ENCODE measurements around the gene ROR1. TPM values are rescaled to one million over a fixed set of nuclear protein-coding genes. Genes with fewer than 3 reads are reported as not detected.

The ROR1 gene
- total and polyA plus RNA-seq, 9 of the 15 experiments (the other 6 are each of a cell fraction or from before 2014, with no cell fraction given): 0.02 TPM; not detected in 8

DNA sequence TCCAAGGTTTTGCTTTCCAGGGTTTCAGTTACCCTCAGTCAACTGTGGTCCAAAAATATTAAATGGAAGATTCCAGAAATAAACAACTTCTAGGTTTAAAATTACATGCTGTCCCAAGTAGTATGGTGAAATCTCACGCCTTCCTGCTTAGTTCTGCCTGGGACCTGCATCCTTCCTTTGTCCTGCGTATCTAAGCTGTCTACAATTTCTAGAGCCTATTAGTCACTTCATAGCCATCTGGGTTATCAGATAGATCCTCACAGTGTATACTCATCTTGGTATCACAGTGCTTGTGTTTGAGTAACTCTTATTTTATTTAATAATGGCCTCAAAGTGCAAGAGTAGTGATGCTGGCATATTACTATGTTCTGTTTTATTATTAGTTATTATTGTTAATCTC is 157.7 kb downstream of the ROR1 start:
- Histone ChIP-seq H3K9me1 (ENCODE audit: control insufficient read depth, insufficient read depth, low read length) (no peaks in the 10 kb centered on the region), H3K4me3 (no peak overlapping the region), H3K27ac (ENCODE audit: extremely low read depth, low read depth, low read length) (no peak overlapping the region), H3K36me3 (ENCODE audit: control insufficient read depth, insufficient read depth, low read length) (no peaks in the 10 kb centered on the region), H2AFZ (ENCODE audit: low read depth, low read length) (no peak overlapping the region), H3K4me2 (ENCODE audit: insufficient read depth, low read length) (no peak overlapping the region), H3K9ac (ENCODE audit: insufficient read depth in 1 of 2, low read depth in 2 of 2, low read length in 2 of 2) (no peak overlapping the region), H3K79me2 (ENCODE audit: control insufficient read depth, insufficient read depth, low read length) (no peaks in the 10 kb centered on the region), H4K20me1 (replicated peaks; ENCODE audit: control insufficient read depth, insufficient read depth, low read length) (no peaks in the 10 kb centered on the region), H3K27me3 (ENCODE audit: control insufficient read depth in 2 of 2, insufficient read depth in 2 of 2, low read length in 2 of 2) (no peaks in the 10 kb centered on the region), H3K9me3 (replicated peaks; ENCODE audit: control insufficient read depth, insufficient read depth, low read depth, low read length) (no peaks in the 10 kb centered on the region), H3K4me1 (replicated peaks in 1 of 2; ENCODE audit: control insufficient read depth in 2 of 2, insufficient read depth in 2 of 2, low read length in 2 of 2) (no peaks in the 10 kb centered on the region)
- TF ChIP-seq RBM25 (IDR thresholded peaks at IDR 0.05; ENCODE audit: low read depth, low read length, severe bottlenecking): no peak
- TF ChIP-seq ILF3 (IDR thresholded peaks at IDR 0.05; ENCODE audit: borderline replicate concordance): no peak
- TF ChIP-seq TAF15 (IDR thresholded peaks at IDR 0.05; ENCODE audit: low read depth, low read length): no peak
- TF ChIP-seq, protein P1, sequence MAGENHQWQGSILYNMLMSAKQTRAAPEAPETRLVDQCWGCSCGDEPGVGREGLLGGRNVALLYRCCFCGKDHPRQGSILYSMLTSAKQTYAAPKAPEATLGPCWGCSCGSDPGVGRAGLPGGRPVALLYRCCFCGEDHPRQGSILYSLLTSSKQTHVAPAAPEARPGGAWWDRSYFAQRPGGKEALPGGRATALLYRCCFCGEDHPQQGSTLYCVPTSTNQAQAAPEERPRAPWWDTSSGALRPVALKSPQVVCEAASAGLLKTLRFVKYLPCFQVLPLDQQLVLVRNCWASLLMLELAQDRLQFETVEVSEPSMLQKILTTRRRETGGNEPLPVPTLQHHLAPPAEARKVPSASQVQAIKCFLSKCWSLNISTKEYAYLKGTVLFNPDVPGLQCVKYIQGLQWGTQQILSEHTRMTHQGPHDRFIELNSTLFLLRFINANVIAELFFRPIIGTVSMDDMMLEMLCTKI (IDR thresholded peaks at IDR 0.05; ENCODE audit: partially characterized antibody): no peak
- TF ChIP-seq IRF2 (CRISPR knock-in tag; IDR thresholded peaks at IDR 0.05): no peak
- no peak for TF ChIP-seq SRSF9 (IDR thresholded peaks at IDR 0.05; ENCODE audit: borderline replicate concordance, low read depth, low read length)
- no peak for TF ChIP-seq L3MBTL2 (IDR thresholded peaks at IDR 0.05)
- no peak for TF ChIP-seq EP300 (IDR thresholded peaks at IDR 0.05; ENCODE audit: low read length)
- no peak for TF ChIP-seq FUS (optimal IDR thresholded peaks at IDR 0.05; ENCODE audit: low read depth, low read length)
- TF ChIP-seq DACH1 (IDR thresholded peaks at IDR 0.05; ENCODE audit: partially characterized antibody): no peak
- TF ChIP-seq, protein P2, sequence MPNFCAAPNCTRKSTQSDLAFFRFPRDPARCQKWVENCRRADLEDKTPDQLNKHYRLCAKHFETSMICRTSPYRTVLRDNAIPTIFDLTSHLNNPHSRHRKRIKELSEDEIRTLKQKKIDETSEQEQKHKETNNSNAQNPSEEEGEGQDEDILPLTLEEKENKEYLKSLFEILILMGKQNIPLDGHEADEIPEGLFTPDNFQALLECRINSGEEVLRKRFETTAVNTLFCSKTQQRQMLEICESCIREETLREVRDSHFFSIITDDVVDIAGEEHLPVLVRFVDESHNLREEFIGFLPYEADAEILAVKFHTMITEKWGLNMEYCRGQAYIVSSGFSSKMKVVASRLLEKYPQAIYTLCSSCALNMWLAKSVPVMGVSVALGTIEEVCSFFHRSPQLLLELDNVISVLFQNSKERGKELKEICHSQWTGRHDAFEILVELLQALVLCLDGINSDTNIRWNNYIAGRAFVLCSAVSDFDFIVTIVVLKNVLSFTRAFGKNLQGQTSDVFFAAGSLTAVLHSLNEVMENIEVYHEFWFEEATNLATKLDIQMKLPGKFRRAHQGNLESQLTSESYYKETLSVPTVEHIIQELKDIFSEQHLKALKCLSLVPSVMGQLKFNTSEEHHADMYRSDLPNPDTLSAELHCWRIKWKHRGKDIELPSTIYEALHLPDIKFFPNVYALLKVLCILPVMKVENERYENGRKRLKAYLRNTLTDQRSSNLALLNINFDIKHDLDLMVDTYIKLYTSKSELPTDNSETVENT (CRISPR knock-in tag; IDR thresholded peaks at IDR 0.05): no peak
- TF ChIP-seq LCOR (CRISPR knock-in tag; IDR thresholded peaks at IDR 0.05): no peak
- no peak for TF ChIP-seq CEBPG (CRISPR knock-in tag; IDR thresholded peaks at IDR 0.05)
- no peak for TF ChIP-seq CEBPG (tag; conservative IDR thresholded peaks at IDR 0.05 in 1 of 2, IDR thresholded peaks at IDR 0.05 in 1 of 2)
- TF ChIP-seq ZKSCAN3 (CRISPR knock-in tag; IDR thresholded peaks at IDR 0.05): no peak
- TF ChIP-seq ZNF445 (CRISPR knock-in tag; IDR thresholded peaks at IDR 0.05; ENCODE audit: low read depth): no peak
- no peak for TF ChIP-seq PHF20 (IDR thresholded peaks at IDR 0.05; ENCODE audit: partially characterized antibody)
- no peak for TF ChIP-seq FOSL1 (tag; conservative IDR thresholded peaks at IDR 0.05)
- no peak for TF ChIP-seq TEAD4 (IDR thresholded peaks at IDR 0.05; ENCODE audit: low read length)
- TF ChIP-seq TEAD4 (CRISPR knock-in tag; IDR thresholded peaks at IDR 0.05; ENCODE audit: borderline replicate concordance): no peak
- TF ChIP-seq POU5F1 (IDR thresholded peaks at IDR 0.05; ENCODE audit: borderline replicate concordance, low read depth, low read length, partially characterized antibody): no peak
- ChIA-PET CTCF (ENCODE audit: low intra/inter-chr PET ratio) (no interaction called here), POLR2A (no interaction called here)
- no peak for ATAC-seq
- no peak for FAIRE-seq
- no peak for DNase-seq (ENCODE audit: extremely low read depth in 1 of 4, low spot score in 3 of 4)
- WGBS (ENCODE audit: insufficient coverage, low coverage, missing lambda C conversion rate): 0% methylated on average over 2 of the region's 2 CpGs
- no TSS peak for BruUV-seq (replicated peaks)
- intact Hi-C loops (cut with micrococcal nuclease): no loop called here
- in situ Hi-C loops (cut with MboI): no loop called here
